GM12874 (cell line): ENCODE data around the gene GMNN.

Experiments used
- CTCF ChIP-seq: IDR thresholded peaks from 2 replicates; pipeline ENCODE4 v1.5.1; 2011; ENCODE audit warnings: low read depth, mild to moderate bottlenecking, control low read depth, low read length, moderate library complexity; ENCODE audit not compliant: insufficient read depth

GMNN gene

GRCh38 chr6:24744911-24745310, 29.8 kb upstream of the GMNN start:
- no peak for TF ChIP-seq CTCF

- TF ChIP-seq CTCF = no peak
These were observed 25.4 kb upstream of the GMNN start for GRCh38 chr6:24749297-24749696.

- no peak for TF ChIP-seq CTCF
These were observed 22.2 kb upstream of the GMNN start for GRCh38 chr6:24752503-24752902.

- TF ChIP-seq CTCF = no peak
These were observed 21.7 kb upstream of the GMNN start for GRCh38 chr6:24752917-24753492.

GRCh38 chr6:24753545-24753944, 21.2 kb upstream of the GMNN start:
- TF ChIP-seq CTCF = no peak

- TF ChIP-seq CTCF = no peak
These were observed 19.5 kb upstream of the GMNN start for GRCh38 chr6:24755279-24755678.

GRCh38 chr6:24757611-24758010, 17.1 kb upstream of the GMNN start:
- TF ChIP-seq CTCF = no peak
